K562 (cell line): ENCODE measurements around the gene MED15. TPM values are rescaled to one million over a fixed set of nuclear protein-coding genes. Genes with fewer than 3 reads are reported as not detected.

Experiments
- ATAC-seq: fragments of 200-7000 bp; cut with Tn5 transposase; 3 replicates; pipeline ENCODE4 v1.9.1; 2020; ENCODE audit warnings: moderate library complexity
- BruUV-seq: library from RNA; stranded (reverse); fragments of 400-500 nt; replicated peaks from 2 replicates; lab custom pipeline; 2021; lab: Mats Ljungman, UMichigan
- CTCF ChIA-PET: fragments of 300-600 bp; formaldehyde crosslinking; extraction: SDS; loops from one replicate; lab custom pipeline; 2021; ENCODE audit warnings: low intra/inter-chr PET ratio; lab: Yijun Ruan, JAX
- POLR2A ChIA-PET: fragments of 300-600, 350-650 bp; sonication (Branson Sonifier 250); formaldehyde crosslinking; extraction: SDS; loops from one replicate; lab custom pipeline; 2021; ENCODE audit warnings: antibody characterized with exemption, inconsistent platforms; lab: Yijun Ruan, JAX
- DNase-seq, 4 experiments: peaks; one replicate each; pipeline versions ENCODE4 v3.0.0 to v3.0.0-alpha.2; 2011 to 2018; ENCODE audit warnings: low spot score in 3 of 4, mixed read lengths in 3 of 4; ENCODE audit errors: extremely low read depth in 1 of 4
- FAIRE-seq: peaks from 2 replicates; lab custom pipeline; 2011; peaks lifted over from hg19 to GRCh38; lab: Jason Lieb, UNC
- H2AFZ ChIP-seq: 2 replicates; pipeline ENCODE4 v1.6.0; 2011; ENCODE audit warnings: low read depth, low read length, control low read depth, inconsistent platforms
- H3K27ac ChIP-seq: fragments of 200-600 bp; 3 replicates; pipeline ENCODE4 v1.8.0; 2011; ENCODE audit warnings: low read depth, mild to moderate bottlenecking, control low read depth, inconsistent platforms, low read length, moderate library complexity, mixed read lengths; ENCODE audit errors: extremely low read depth
- H3K27me3 ChIP-seq, 2 experiments: fragments of 300-600 bp in 1 of 2; 2 replicates in 1 of 2; 3 replicates in 1 of 2; pipeline versions ENCODE4 v1.6.0 to v1.8.0; 2011; ENCODE audit warnings: inconsistent platforms in 2 of 2, low read length in 2 of 2, mild to moderate bottlenecking in 1 of 2, mixed read lengths in 1 of 2, moderate library complexity in 1 of 2; ENCODE audit not compliant: control insufficient read depth in 2 of 2, insufficient read depth in 2 of 2
- H3K36me3 ChIP-seq: fragments of 300-600 bp; 3 replicates; pipeline ENCODE4 v1.8.0; 2011; ENCODE audit warnings: mild to moderate bottlenecking, low read length, inconsistent platforms; ENCODE audit not compliant: control insufficient read depth, insufficient read depth
- H3K4me1 ChIP-seq, 2 experiments: fragments of 200-600 bp in 1 of 2; replicated peaks in 1 of 2; 2 replicates in 1 of 2; 3 replicates in 1 of 2; pipeline versions ENCODE4 v1.5.1 to v1.8.0; 2011; ENCODE audit warnings: inconsistent platforms in 2 of 2, low read length in 2 of 2, mild to moderate bottlenecking in 1 of 2, mixed read lengths in 1 of 2, moderate library complexity in 1 of 2; ENCODE audit not compliant: control insufficient read depth in 2 of 2, insufficient read depth in 2 of 2
- H3K4me2 ChIP-seq: 2 replicates; pipeline ENCODE4 v1.6.1; 2011; ENCODE audit warnings: low read length, control low read depth, inconsistent platforms, mixed read lengths; ENCODE audit not compliant: insufficient read depth
- H3K4me3 ChIP-seq: fragments of 200-600 bp; sonication (generic), shearing (Covaris generic); 2 replicates; pipeline ENCODE4 v1.5.1; 2016; ENCODE audit warnings: control low read depth, inconsistent platforms
- H3K79me2 ChIP-seq: fragments of 200-600 bp; 3 replicates; pipeline ENCODE4 v1.8.0; 2011; ENCODE audit warnings: low read length, inconsistent platforms; ENCODE audit not compliant: control insufficient read depth, insufficient read depth
- H3K9ac ChIP-seq, 2 experiments: 2 replicates each; pipeline versions ENCODE4 v1.6.0 to v1.6.1; 2011; ENCODE audit warnings: low read depth in 2 of 2, low read length in 2 of 2, control low read depth in 1 of 2, inconsistent platforms in 1 of 2, mild to moderate bottlenecking in 1 of 2, mixed read lengths in 1 of 2; ENCODE audit not compliant: insufficient read depth in 1 of 2
- H3K9me1 ChIP-seq: one replicate; pipeline ENCODE4 v1.6.0; 2011; ENCODE audit warnings: inconsistent platforms, mild to moderate bottlenecking, low read length, moderate library complexity; ENCODE audit not compliant: control insufficient read depth, insufficient read depth
- H3K9me3 ChIP-seq: replicated peaks from 2 replicates; pipeline ENCODE4 v1.5.1; 2011; ENCODE audit warnings: low read depth, low read length, inconsistent platforms; ENCODE audit not compliant: control insufficient read depth, insufficient read depth
- H4K20me1 ChIP-seq: replicated peaks from 2 replicates; pipeline ENCODE4 v1.6.1; 2011; ENCODE audit warnings: low read length, inconsistent platforms, mixed read lengths; ENCODE audit not compliant: control insufficient read depth, insufficient read depth
- ARHGAP35 ChIP-seq: fragments of 450-650 bp; IDR thresholded peaks from 2 replicates; pipeline ENCODE4 v1.6.1; 2018; ENCODE audit not compliant: partially characterized antibody
- BRCA1 ChIP-seq, 2 experiments: fragments of 450-650 bp in 1 of 2; sonication (generic) in 1 of 2; formaldehyde crosslinking in 1 of 2; IDR thresholded peaks; 2 replicates each; pipeline versions ENCODE4 v1.5.0 to v1.6.1; 2017 to 2020; ENCODE audit warnings: mild to moderate bottlenecking in 1 of 2, missing genetic modification reagents in 1 of 2
- GTF2F1 ChIP-seq: IDR thresholded peaks from 2 replicates; pipeline ENCODE4 v1.6.1; 2011; ENCODE audit warnings: low read depth, low read length, improper control_type of control experiment
- HDAC8 ChIP-seq: fragments of 450-650 bp; IDR thresholded peaks from 2 replicates; pipeline ENCODE4 v1.6.1; 2016; ENCODE audit warnings: mild to moderate bottlenecking, missing genetic modification characterization, moderate library complexity, missing compliant biosample characterization
- MAFK ChIP-seq: IDR thresholded peaks from 2 replicates; pipeline ENCODE4 v1.6.1; 2011; ENCODE audit warnings: low read length, improper control_type of control experiment
- MYBL2 ChIP-seq, 2 experiments: fragments of 450-650 bp in 1 of 2; sonication (generic) in 1 of 2; formaldehyde crosslinking in 1 of 2; IDR thresholded peaks; 2 replicates each; pipeline versions ENCODE4 v1.6.1 to v1.8.1; 2017 to 2022; ENCODE audit warnings: borderline replicate concordance in 1 of 2, inconsistent platforms in 1 of 2, low read depth in 1 of 2, mild to moderate bottlenecking in 1 of 2, missing genetic modification reagents in 1 of 2, moderate library complexity in 1 of 2
- MYC ChIP-seq, 2 experiments: fragments of 250-450 bp in 1 of 2; sonication (Bioruptor Pico) in 1 of 2; IDR thresholded peaks; 2 replicates each; pipeline versions ENCODE4 v1.5.1 to v1.6.1; 2012 to 2021; ENCODE audit warnings: low read depth in 2 of 2, borderline replicate concordance in 1 of 2, improper control_type of control experiment in 1 of 2, low read length in 1 of 2, mild to moderate bottlenecking in 1 of 2, moderate library complexity in 1 of 2
- POLR2G ChIP-seq: fragments of 200-400 bp; formaldehyde crosslinking; IDR thresholded peaks from 2 replicates; pipeline ENCODE4 v1.6.1; 2017; ENCODE audit warnings: low read depth, mild to moderate bottlenecking, antibody characterized with exemption, low read length, moderate library complexity
- PPARD ChIP-seq: fragments of 250-450 bp; sonication (Bioruptor Pico); IDR thresholded peaks from 2 replicates; pipeline ENCODE4 v1.8.0; 2022; ENCODE audit warnings: inconsistent platforms, mild to moderate bottlenecking, moderate library complexity
- RHOXF2B ChIP-seq: fragments of 250-450 bp; sonication (Bioruptor Pico); conservative IDR thresholded peaks from 2 replicates; pipeline ENCODE4 v1.5.1; 2021
- SETDB1 ChIP-seq: IDR thresholded peaks from one replicate; pipeline ENCODE4 v1.6.1; 2012; ENCODE audit warnings: low read length, control low read depth, inconsistent platforms
- STAG1 ChIP-seq: sonication (generic); formaldehyde crosslinking; IDR thresholded peaks from 2 replicates; pipeline ENCODE4 v1.5.0; 2020; ENCODE audit warnings: missing genetic modification reagents, borderline replicate concordance
- ZNF445 ChIP-seq: fragments of 250-450 bp; sonication (Bioruptor Pico); IDR thresholded peaks from 2 replicates; pipeline ENCODE4 v1.4.0; 2020; ENCODE audit warnings: low read depth, mild to moderate bottlenecking, moderate library complexity
- ZNF764 ChIP-seq: fragments of 250-450 bp; sonication (Bioruptor Pico); IDR thresholded peaks from 2 replicates; pipeline ENCODE4 v1.4.0; 2020; ENCODE audit warnings: low read depth, mild to moderate bottlenecking, moderate library complexity
- WGBS: fragments of 100-300 bp; shearing (Covaris generic); methylation state at CpG from one replicate; pipeline ENCODE4 v1.1.6; 2016; ENCODE audit warnings: low coverage, mixed read lengths; ENCODE audit not compliant: insufficient coverage; ENCODE audit errors: missing lambda C conversion rate; 5-methylcytosine and 5-hydroxymethylcytosine counted together
- in situ Hi-C: fragments of 300-500 bp; cut with MboI; formaldehyde crosslinking; loops from 4 replicates; pipeline ENCODE4 v1.15.0; 2018; ENCODE audit warnings: inconsistent platforms, mixed read lengths
- intact Hi-C: fragments of 100-400 bp; cut with micrococcal nuclease; formaldehyde crosslinking; loops from 2 replicates; pipeline ENCODE4 v1.14.2; 2022
- polyA plus RNA-seq, 8 experiments: library from polyadenylated mRNA; depleted of rRNA in 4 of 8; stranded (reverse) in 5 of 8; unstranded in 3 of 8; fragments of >200 nt; fragmentation: Nextera tagmentation in 2 of 8; fragmentation: Illumina TruSeq in 1 of 8; extraction: Ambion mirVana in 2 of 8; extraction: Trizol in 1 of 8; gene quantifications; 2 replicates each; pipeline versions ENCODE4 v1.2.1 to v1.2.3, GENCODE V29; 2011 to 2014; ENCODE audit warnings: inconsistent platforms in 1 of 8, missing spikeins in 1 of 8
- total RNA-seq, 7 experiments: library from RNA; depleted of rRNA in 6 of 7; stranded (reverse); fragments of >200 nt in 6 of 7; fragmentation: Illumina TruSeq in 2 of 7; extraction: Trizol in 2 of 7; gene quantifications; 2 replicates each; pipeline versions ENCODE4 v1.2.1 to v1.2.3, GENCODE V29; 2011 to 2021; ENCODE audit warnings: low replicate concordance in 1 of 7
- TF ChIP-seq, protein P1 (sequence below): sonication (generic); formaldehyde crosslinking; IDR thresholded peaks from 2 replicates; pipeline ENCODE4 v1.9.0; 2022; ENCODE audit warnings: mild to moderate bottlenecking, missing genetic modification reagents
- TF ChIP-seq, protein P2 (sequence below): fragments of 250-450 bp; sonication (Bioruptor Pico); IDR thresholded peaks from 2 replicates; pipeline ENCODE4 v1.5.0; 2022; ENCODE audit warnings: mild to moderate bottlenecking

The MED15 gene
- total and polyA plus RNA-seq, 9 of the 15 experiments (the other 6 are each of a cell fraction or from before 2014, with no cell fraction given), result 4.0 to 271 (median 60.1) TPM

GRCh38 chr22:20574920-20575353 is 67.5 kb downstream of the MED15 start:
- no peak for ATAC-seq
- POLR2A ChIA-PET, result interaction anchor here (0.6 to 68.9 kb wide), 8 partner anchors 9 to 552 kb away, joined by 3 to 1693 read pairs (median 3); partner anchors contain the start of gene MED15
- intact Hi-C loops, result no loop called here
- TF ChIP-seq HDAC8 (0 out of 2 replicates have a peak, but pooled peaks have one; percentile 44), PPARD (CRISPR knock-in tag) (0 out of 2 replicates have a peak, but pooled peaks have one; percentile 51), MYBL2 (IDR thresholded peaks at IDR 0.05; ENCODE audit: low read depth) (no peak), MYBL2 (CRISPR knock-in tag; IDR thresholded peaks at IDR 0.05; ENCODE audit: borderline replicate concordance) (peak; percentile 72; the same call in 1 of the 2 replicates), ARHGAP35 (no peak), POLR2G (peak; percentile 62), MYC (IDR thresholded peaks at IDR 0.05; ENCODE audit: low read depth, low read length) (no peak), MYC (CRISPR knock-in tag; IDR thresholded peaks at IDR 0.05; ENCODE audit: borderline replicate concordance, low read depth) (0 out of 2 replicates have a peak, but pooled peaks have one; percentile 4), BRCA1 (IDR thresholded peaks at IDR 0.05) (no peak), BRCA1 (CRISPR knock-in tag; IDR thresholded peaks at IDR 0.05) (peak; percentile 89; the same call in 1 of the 2 replicates), SETDB1 (peak; percentile 72), GTF2F1 (0 out of 2 replicates have a peak, but pooled peaks have one; percentile 23), MAFK (no peak), STAG1 (CRISPR knock-in tag) (0 out of 2 replicates have a peak, but pooled peaks have one; percentile 58), ZNF445 (CRISPR knock-in tag) (no peak), RHOXF2B (CRISPR knock-in tag) (no peak), ZNF764 (no peak)
- TF ChIP-seq, protein P1, sequence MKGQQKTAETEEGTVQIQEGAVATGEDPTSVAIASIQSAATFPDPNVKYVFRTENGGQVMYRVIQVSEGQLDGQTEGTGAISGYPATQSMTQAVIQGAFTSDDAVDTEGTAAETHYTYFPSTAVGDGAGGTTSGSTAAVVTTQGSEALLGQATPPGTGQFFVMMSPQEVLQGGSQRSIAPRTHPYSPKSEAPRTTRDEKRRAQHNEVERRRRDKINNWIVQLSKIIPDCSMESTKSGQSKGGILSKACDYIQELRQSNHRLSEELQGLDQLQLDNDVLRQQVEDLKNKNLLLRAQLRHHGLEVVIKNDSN, result peak; percentile 53
- TF ChIP-seq, protein P2, sequence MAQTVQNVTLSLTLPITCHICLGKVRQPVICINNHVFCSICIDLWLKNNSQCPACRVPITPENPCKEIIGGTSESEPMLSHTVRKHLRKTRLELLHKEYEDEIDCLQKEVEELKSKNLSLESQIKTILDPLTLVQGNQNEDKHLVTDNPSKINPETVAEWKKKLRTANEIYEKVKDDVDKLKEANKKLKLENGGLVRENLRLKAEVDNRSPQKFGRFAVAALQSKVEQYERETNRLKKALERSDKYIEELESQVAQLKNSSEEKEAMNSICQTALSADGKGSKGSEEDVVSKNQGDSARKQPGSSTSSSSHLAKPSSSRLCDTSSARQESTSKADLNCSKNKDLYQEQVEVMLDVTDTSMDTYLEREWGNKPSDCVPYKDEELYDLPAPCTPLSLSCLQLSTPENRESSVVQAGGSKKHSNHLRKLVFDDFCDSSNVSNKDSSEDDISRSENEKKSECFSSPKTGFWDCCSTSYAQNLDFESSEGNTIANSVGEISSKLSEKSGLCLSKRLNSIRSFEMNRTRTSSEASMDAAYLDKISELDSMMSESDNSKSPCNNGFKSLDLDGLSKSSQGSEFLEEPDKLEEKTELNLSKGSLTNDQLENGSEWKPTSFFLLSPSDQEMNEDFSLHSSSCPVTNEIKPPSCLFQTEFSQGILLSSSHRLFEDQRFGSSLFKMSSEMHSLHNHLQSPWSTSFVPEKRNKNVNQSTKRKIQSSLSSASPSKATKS (CRISPR knock-in tag), result no peak

More at GRCh38 chr22:20574920-20575353, 67.5 kb downstream of the MED15 start:
- Histone ChIP-seq H3K4me1 (peaks cover 10 to 27% of the 10 kb centered on the region in 2 experiments), H3K9ac (peak overlapping the region in 1 of 2 experiments; percentile 5; a peak in 1 of 4 replicates), H3K9me1 (peaks cover 14% of the 10 kb centered on the region), H3K36me3 (peaks cover 91% of the 10 kb centered on the region), H3K79me2 (no peaks in the 10 kb centered on the region), H4K20me1 (peaks cover 54% of the 10 kb centered on the region), H3K4me3 (no peak overlapping the region), H3K4me2 (no peak overlapping the region), H3K9me3 (no peaks in the 10 kb centered on the region), H3K27ac (no peak overlapping the region), H3K27me3 (no peaks in the 10 kb centered on the region), H2AFZ (no peak overlapping the region)
- DNase-seq (no peak), FAIRE-seq (no peak)
- CTCF ChIA-PET, result interaction anchor here (1.3 kb wide), 1 partner anchor 11 kb away, joined by 8 read pairs; no protein-coding TSS in a partner anchor
- WGBS, result 95% methylated on average over 18 of the region's 18 CpGs
- BruUV-seq, result no TSS peak
- in situ Hi-C loops, result loop anchor here (5.0 kb wide), 1 partner anchor 158 kb away; no protein-coding TSS in a partner anchor
